Measurements from ENCODE around the gene MDH1B.

- no peak for TF ChIP-seq CTCF (IDR thresholded peaks at IDR 0.05)
- no peak for TF ChIP-seq POLR2A (IDR thresholded peaks at IDR 0.05)
Observed at GRCh38 chr2:206764673-206765241, 371 bp downstream of the MDH1B start.
